ENCODE results near the gene DNAH6.

Gene DNAH6

DNA sequence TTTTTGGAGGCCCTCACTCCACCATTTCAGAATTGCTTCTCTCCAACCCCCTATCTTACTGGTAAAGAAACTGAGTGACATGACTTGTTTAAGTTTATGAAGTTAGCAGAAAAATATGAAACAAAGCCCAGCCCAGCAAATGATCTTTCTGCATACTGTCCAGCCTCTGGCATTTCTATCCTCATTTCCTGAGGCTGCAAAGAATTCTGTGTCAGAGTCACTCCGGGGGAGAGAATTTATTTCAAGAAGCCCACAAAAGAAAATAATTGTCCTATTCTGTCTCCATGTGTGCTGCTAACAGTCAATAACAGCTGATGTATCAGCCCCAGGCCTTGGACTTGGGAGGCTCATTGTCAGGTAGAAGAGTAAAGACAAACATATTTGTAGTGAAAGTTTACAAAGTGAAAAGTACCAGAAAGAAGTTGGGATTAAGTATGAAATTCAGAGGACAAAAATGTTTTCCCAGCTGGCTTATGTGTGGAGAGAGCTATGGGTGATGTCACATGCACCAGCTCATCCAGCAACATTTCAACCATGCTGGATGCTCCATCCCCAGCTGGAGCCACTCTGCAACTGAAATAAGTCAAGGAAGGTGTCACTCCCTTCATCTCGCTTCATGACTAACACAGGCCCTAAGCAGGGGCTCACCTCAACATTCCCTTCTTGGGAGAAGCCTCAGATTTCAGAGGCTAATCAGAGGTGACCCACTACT is 322.3 kb downstream of the DNAH6 start:
- TF ChIP-seq POLR2A (IDR thresholded peaks at IDR 0.05; ENCODE audit: extremely low read depth, insufficient read length) (no peak), MYC (IDR thresholded peaks at IDR 0.05; ENCODE audit: low read depth, low read length) (no peak)
- TF ChIP-seq, protein P1, sequence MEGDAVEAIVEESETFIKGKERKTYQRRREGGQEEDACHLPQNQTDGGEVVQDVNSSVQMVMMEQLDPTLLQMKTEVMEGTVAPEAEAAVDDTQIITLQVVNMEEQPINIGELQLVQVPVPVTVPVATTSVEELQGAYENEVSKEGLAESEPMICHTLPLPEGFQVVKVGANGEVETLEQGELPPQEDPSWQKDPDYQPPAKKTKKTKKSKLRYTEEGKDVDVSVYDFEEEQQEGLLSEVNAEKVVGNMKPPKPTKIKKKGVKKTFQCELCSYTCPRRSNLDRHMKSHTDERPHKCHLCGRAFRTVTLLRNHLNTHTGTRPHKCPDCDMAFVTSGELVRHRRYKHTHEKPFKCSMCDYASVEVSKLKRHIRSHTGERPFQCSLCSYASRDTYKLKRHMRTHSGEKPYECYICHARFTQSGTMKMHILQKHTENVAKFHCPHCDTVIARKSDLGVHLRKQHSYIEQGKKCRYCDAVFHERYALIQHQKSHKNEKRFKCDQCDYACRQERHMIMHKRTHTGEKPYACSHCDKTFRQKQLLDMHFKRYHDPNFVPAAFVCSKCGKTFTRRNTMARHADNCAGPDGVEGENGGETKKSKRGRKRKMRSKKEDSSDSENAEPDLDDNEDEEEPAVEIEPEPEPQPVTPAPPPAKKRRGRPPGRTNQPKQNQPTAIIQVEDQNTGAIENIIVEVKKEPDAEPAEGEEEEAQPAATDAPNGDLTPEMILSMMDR (IDR thresholded peaks at IDR 0.05; ENCODE audit: low read depth, low read length), result no peak
- TF ChIP-seq, protein P2, sequence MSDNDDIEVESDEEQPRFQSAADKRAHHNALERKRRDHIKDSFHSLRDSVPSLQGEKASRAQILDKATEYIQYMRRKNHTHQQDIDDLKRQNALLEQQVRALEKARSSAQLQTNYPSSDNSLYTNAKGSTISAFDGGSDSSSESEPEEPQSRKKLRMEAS (IDR thresholded peaks at IDR 0.05; ENCODE audit: low read depth, low read length), result no peak
- no peak overlapping the region for H3K4me3 ChIP-seq (ENCODE audit: low read depth, low read length)
- DNase-seq (ENCODE audit: low read depth), result no peak

DNA sequence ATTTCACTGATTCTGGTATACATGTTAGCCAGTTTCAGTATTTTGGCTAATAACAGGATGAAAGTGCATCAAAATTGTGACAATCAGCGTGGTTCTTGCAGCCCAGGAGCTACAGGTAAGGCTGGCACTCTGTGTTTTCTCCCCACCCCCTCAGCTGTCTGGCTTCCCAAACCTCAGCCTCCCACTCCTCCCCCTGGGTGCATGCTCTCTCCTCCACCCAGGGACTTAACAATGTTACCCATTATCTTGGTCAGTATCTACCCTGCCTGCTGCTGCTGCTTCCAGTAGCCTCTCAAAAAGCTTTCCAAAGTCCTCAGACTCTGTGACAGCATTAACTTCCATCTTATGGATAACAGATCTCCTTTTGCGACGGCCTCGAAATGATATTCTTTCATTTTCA is 323.6 kb downstream of the DNAH6 start:
- no peak for DNase-seq (ENCODE audit: low read depth)
- no peak overlapping the region for H3K4me3 ChIP-seq (ENCODE audit: low read depth, low read length)
- TF ChIP-seq, protein P2 (IDR thresholded peaks at IDR 0.05; ENCODE audit: low read depth, low read length), result no peak
- TF ChIP-seq, protein P1 (IDR thresholded peaks at IDR 0.05; ENCODE audit: low read depth, low read length), result no peak
- TF ChIP-seq MYC (IDR thresholded peaks at IDR 0.05; ENCODE audit: low read depth, low read length) (no peak), POLR2A (IDR thresholded peaks at IDR 0.05; ENCODE audit: extremely low read depth, insufficient read length) (no peak)

DNA sequence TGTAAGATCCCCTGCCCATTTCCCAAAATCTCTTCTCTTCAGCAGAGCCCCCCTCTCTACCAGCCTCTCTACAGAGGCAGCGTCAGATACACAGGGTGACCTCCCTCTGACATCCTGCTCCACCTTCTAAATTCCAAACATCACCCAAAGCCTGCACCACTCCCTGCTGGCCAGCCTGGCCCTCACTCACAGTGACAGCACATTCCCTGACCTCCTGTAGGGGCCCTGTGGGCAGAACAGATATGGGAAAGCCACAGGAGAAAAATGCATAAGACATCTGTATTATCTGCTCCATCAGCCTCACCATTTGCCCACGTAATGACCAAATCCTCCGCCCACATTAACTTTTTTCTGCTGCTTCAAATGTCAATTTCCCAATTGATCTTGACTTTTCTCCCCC is 324.0 kb downstream of the DNAH6 start:
- H3K4me3 ChIP-seq (ENCODE audit: low read depth, low read length), result no peak overlapping the region
- no peak for DNase-seq (ENCODE audit: low read depth)
- TF ChIP-seq, protein P1 (IDR thresholded peaks at IDR 0.05; ENCODE audit: low read depth, low read length), result no peak
- TF ChIP-seq, protein P2 (IDR thresholded peaks at IDR 0.05; ENCODE audit: low read depth, low read length), result no peak
- TF ChIP-seq POLR2A (IDR thresholded peaks at IDR 0.05; ENCODE audit: extremely low read depth, insufficient read length) (no peak), MYC (IDR thresholded peaks at IDR 0.05; ENCODE audit: low read depth, low read length) (no peak)

DNA sequence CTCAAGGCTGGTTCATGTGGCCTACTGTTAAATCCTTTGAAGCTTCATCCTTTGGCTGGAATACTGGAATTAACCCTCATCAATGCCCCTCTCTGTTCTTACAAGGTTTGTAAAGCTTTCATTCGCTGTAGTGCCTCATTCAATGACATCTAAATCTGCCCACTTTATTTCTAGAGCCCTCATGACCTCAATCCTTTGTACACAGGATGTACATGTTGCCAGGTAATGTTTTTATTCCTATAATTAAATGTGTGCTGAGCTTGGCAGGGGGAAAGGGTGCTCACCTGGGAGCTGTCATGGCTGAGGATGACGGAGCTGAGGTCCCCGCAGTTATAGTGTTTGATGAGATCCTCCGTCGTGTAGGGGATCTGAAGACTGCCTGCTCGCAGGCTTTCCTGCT is 325.3 kb downstream of the DNAH6 start:
- DNase-seq (ENCODE audit: low read depth), result no peak
- no peak overlapping the region for H3K4me3 ChIP-seq (ENCODE audit: low read depth, low read length)
- TF ChIP-seq, protein P2 (IDR thresholded peaks at IDR 0.05; ENCODE audit: low read depth, low read length), result no peak
- TF ChIP-seq MYC (IDR thresholded peaks at IDR 0.05; ENCODE audit: low read depth, low read length), result no peak
- TF ChIP-seq, protein P1 (IDR thresholded peaks at IDR 0.05; ENCODE audit: low read depth, low read length), result no peak
- TF ChIP-seq POLR2A (IDR thresholded peaks at IDR 0.05; ENCODE audit: extremely low read depth, insufficient read length), result no peak

DNA sequence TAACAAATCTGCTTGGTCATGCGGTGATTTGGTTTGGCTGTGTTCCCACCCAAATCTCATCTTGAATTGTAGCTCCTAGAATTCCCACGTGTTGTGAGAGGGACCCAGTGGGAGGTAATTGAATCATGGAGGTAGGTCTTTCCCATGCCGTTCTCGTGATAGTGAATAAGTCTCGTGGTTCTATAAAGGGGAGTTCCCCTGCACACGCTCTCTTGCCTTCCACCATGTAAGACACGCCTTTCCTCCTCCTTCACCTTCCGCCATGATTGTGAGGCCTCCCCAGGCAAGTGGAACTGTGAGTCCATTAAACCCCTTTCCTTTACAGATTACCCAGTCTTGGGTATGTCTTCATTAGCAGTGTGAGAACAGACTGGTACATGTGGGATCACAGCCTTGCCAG is 327.8 kb downstream of the DNAH6 start:
- no peak overlapping the region for H3K4me3 ChIP-seq (ENCODE audit: low read depth, low read length)
- no peak for DNase-seq (ENCODE audit: low read depth)
- no peak for TF ChIP-seq POLR2A (IDR thresholded peaks at IDR 0.05; ENCODE audit: extremely low read depth, insufficient read length)
- TF ChIP-seq MYC (IDR thresholded peaks at IDR 0.05; ENCODE audit: low read depth, low read length), result no peak
- TF ChIP-seq, protein P2 (IDR thresholded peaks at IDR 0.05; ENCODE audit: low read depth, low read length), result no peak
- TF ChIP-seq, protein P1 (IDR thresholded peaks at IDR 0.05; ENCODE audit: low read depth, low read length), result no peak

All from NB4 (cell line).